ENCODE data around the gene LYVE1.

The LYVE1 gene

GRCh38 chr11:10539339-10539738 is 29.1 kb downstream of the LYVE1 start:
- Histone ChIP-seq H3K9ac (no peak overlapping the region), H3K4me2 (no peak overlapping the region), H3K27me3 (ENCODE audit: insufficient read depth, low read depth) (no peaks in the 10 kb centered on the region), H4K20me1 (ENCODE audit: insufficient read depth) (no peaks in the 10 kb centered on the region), H3K79me2 (ENCODE audit: insufficient read depth, low read depth) (no peaks in the 10 kb centered on the region), H3K27ac (no peak overlapping the region), H3K4me1 (ENCODE audit: low read depth, poor library complexity, severe bottlenecking) (peaks cover 7% of the 10 kb centered on the region), H3K4me3 (IDR thresholded peaks at IDR 0.05; ENCODE audit: insufficient read depth, low read depth, low read length) (no peak overlapping the region), H2AFZ (ENCODE audit: low read depth) (no peak overlapping the region), H3K36me3 (ENCODE audit: insufficient read depth) (no peaks in the 10 kb centered on the region)
- TF ChIP-seq, protein P1, sequence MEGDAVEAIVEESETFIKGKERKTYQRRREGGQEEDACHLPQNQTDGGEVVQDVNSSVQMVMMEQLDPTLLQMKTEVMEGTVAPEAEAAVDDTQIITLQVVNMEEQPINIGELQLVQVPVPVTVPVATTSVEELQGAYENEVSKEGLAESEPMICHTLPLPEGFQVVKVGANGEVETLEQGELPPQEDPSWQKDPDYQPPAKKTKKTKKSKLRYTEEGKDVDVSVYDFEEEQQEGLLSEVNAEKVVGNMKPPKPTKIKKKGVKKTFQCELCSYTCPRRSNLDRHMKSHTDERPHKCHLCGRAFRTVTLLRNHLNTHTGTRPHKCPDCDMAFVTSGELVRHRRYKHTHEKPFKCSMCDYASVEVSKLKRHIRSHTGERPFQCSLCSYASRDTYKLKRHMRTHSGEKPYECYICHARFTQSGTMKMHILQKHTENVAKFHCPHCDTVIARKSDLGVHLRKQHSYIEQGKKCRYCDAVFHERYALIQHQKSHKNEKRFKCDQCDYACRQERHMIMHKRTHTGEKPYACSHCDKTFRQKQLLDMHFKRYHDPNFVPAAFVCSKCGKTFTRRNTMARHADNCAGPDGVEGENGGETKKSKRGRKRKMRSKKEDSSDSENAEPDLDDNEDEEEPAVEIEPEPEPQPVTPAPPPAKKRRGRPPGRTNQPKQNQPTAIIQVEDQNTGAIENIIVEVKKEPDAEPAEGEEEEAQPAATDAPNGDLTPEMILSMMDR (conservative IDR thresholded peaks at IDR 0.05; ENCODE audit: low read depth, low read length) = no peak

GRCh38 chr11:10538924-10539323 is 29.5 kb downstream of the LYVE1 start:
- H3K79me2 ChIP-seq (ENCODE audit: insufficient read depth, low read depth) = no peaks in the 10 kb centered on the region
- H3K4me1 ChIP-seq (ENCODE audit: low read depth, poor library complexity, severe bottlenecking) = peaks cover 7% of the 10 kb centered on the region
- no peak overlapping the region for H3K4me2 ChIP-seq
- H3K9ac ChIP-seq = no peak overlapping the region
- no peaks in the 10 kb centered on the region for H4K20me1 ChIP-seq (ENCODE audit: insufficient read depth)
- no peaks in the 10 kb centered on the region for H3K27me3 ChIP-seq (ENCODE audit: insufficient read depth, low read depth)
- H2AFZ ChIP-seq (ENCODE audit: low read depth) = no peak overlapping the region
- no peaks in the 10 kb centered on the region for H3K36me3 ChIP-seq (ENCODE audit: insufficient read depth)
- H3K4me3 ChIP-seq (IDR thresholded peaks at IDR 0.05; ENCODE audit: insufficient read depth, low read depth, low read length) = no peak overlapping the region
- TF ChIP-seq, protein P1 (conservative IDR thresholded peaks at IDR 0.05; ENCODE audit: low read depth, low read length) = no peak
- H3K27ac ChIP-seq = no peak overlapping the region

DNA sequence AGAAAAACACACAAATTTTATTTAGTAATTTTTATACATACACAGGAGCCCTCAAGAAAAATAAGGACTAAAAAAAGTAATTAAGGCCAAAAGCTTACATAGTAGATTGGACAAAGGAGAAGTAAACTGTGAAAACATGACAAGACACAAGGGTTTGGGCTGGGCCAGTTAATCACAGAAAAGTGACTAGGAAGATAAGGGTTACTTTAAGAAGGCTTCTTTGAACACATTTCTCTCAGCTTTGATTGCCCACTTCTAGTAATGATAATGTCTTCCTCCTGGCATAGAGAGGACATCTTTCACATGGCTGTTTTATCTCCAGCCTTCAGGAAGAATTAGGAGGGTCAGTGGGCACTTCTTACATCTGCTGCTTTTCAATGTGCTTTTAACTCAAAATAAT is 30.9 kb downstream of the LYVE1 start:
- H3K4me3 ChIP-seq (IDR thresholded peaks at IDR 0.05; ENCODE audit: insufficient read depth, low read depth, low read length) = no peak overlapping the region
- no peaks in the 10 kb centered on the region for H3K27me3 ChIP-seq (ENCODE audit: insufficient read depth, low read depth)
- H4K20me1 ChIP-seq (ENCODE audit: insufficient read depth) = no peaks in the 10 kb centered on the region
- H3K4me2 ChIP-seq = no peak overlapping the region
- peaks cover 7% of the 10 kb centered on the region for H3K4me1 ChIP-seq (ENCODE audit: low read depth, poor library complexity, severe bottlenecking)
- H2AFZ ChIP-seq (ENCODE audit: low read depth) = no peak overlapping the region
- no peaks in the 10 kb centered on the region for H3K79me2 ChIP-seq (ENCODE audit: insufficient read depth, low read depth)
- no peaks in the 10 kb centered on the region for H3K36me3 ChIP-seq (ENCODE audit: insufficient read depth)
- TF ChIP-seq, protein P1 (conservative IDR thresholded peaks at IDR 0.05; ENCODE audit: low read depth, low read length) = no peak
- no peak overlapping the region for H3K27ac ChIP-seq
- no peak overlapping the region for H3K9ac ChIP-seq

DNA sequence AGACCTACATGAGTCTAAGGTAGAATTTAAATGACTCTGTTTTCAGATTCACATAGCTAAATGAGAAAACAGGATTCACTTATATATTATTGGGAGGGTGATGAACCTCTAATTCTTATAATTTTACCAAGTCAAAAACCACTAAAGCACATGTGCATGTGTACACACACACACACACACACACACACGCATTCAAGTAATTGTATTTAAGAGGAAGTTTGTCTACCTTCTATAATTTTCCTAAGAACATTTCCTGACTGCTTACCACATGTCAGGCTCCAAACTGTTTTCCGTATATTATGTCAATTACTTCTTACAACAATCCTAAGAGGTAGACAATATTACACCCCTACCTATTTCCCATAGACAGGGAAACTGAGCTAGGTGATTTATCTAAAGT is 34.1 kb downstream of the LYVE1 start:
- no peak overlapping the region for H3K4me2 ChIP-seq

More for the DNA sequence above, 34.1 kb downstream of the LYVE1 start:
- Histone ChIP-seq H3K4me1 (ENCODE audit: low read depth, poor library complexity, severe bottlenecking) (no peaks in the 10 kb centered on the region), H4K20me1 (ENCODE audit: insufficient read depth) (no peaks in the 10 kb centered on the region), H3K9ac (no peak overlapping the region), H3K27ac (no peak overlapping the region), H3K4me3 (IDR thresholded peaks at IDR 0.05; ENCODE audit: insufficient read depth, low read depth, low read length) (no peak overlapping the region), H3K79me2 (ENCODE audit: insufficient read depth, low read depth) (no peaks in the 10 kb centered on the region), H3K27me3 (ENCODE audit: insufficient read depth, low read depth) (no peaks in the 10 kb centered on the region), H3K36me3 (ENCODE audit: insufficient read depth) (no peaks in the 10 kb centered on the region), H2AFZ (ENCODE audit: low read depth) (no peak overlapping the region)
- TF ChIP-seq, protein P1 (conservative IDR thresholded peaks at IDR 0.05; ENCODE audit: low read depth, low read length) = no peak

Data from KMS-11 (cell line).